Aorta (tissue), 5 donors: ENCODE results near the gene ARID4B. TPM values are rescaled to one million over a fixed set of nuclear protein-coding genes. Genes with fewer than 3 reads are reported as not detected.
A peak's percentile ranks its signal among the peaks of the same experiment; 100 is the strongest.
"Not testable (repeated sequence)": the region's sequence is repeated elsewhere in the genome, so short reads cannot be mapped to it uniquely, and the experiment has no call there.

Source experiments
- ATAC-seq: fragments of 200-7000 bp; cut with Tn5 transposase; one replicate; pipeline ENCODE4 v1.9.1; 2022; ENCODE audit warnings: moderate library complexity; ENCODE audit not compliant: low FRiP score
- DNase-seq, 2 donors: peaks; one replicate each; pipeline ENCODE4 v3.0.0-alpha.2; 2020
- H3K27ac ChIP-seq, 2 donors: one replicate each; pipeline ENCODE4 v1.5.1; 2013; ENCODE audit warnings: low read length in 2 of 2, mild to moderate bottlenecking in 2 of 2, moderate library complexity in 2 of 2, control low read depth in 1 of 2, inconsistent platforms in 1 of 2, low read depth in 1 of 2
- H3K27me3 ChIP-seq, 2 donors: one replicate each; pipeline ENCODE4 v1.6.1; 2013; ENCODE audit warnings: control low read depth in 1 of 2, low read length in 1 of 2, mild to moderate bottlenecking in 1 of 2, moderate library complexity in 1 of 2; ENCODE audit not compliant: insufficient read depth in 2 of 2, control insufficient read depth in 1 of 2
- H3K36me3 ChIP-seq, 2 donors: one replicate each; pipeline ENCODE4 v1.6.1; 2013; ENCODE audit warnings: control low read depth in 1 of 2, low read length in 1 of 2, mild to moderate bottlenecking in 1 of 2; ENCODE audit not compliant: insufficient read depth in 2 of 2, control insufficient read depth in 1 of 2
- H3K4me1 ChIP-seq, 2 donors: one replicate each; pipeline ENCODE4 v1.6.1; 2013; ENCODE audit warnings: low read length in 2 of 2, control low read depth in 1 of 2, mild to moderate bottlenecking in 1 of 2, moderate library complexity in 1 of 2; ENCODE audit not compliant: insufficient read depth in 2 of 2, control insufficient read depth in 1 of 2
- H3K4me3 ChIP-seq, 2 donors: one replicate each; pipeline ENCODE4 v1.5.1; 2013; ENCODE audit warnings: low read length in 2 of 2, control low read depth in 1 of 2, mild to moderate bottlenecking in 1 of 2
- H3K9me3 ChIP-seq: one replicate; pipeline ENCODE4 v1.6.1; 2013; ENCODE audit warnings: mild to moderate bottlenecking, low read length; ENCODE audit not compliant: control insufficient read depth
- WGBS, 2 donors: extraction: QIAGEN DNeasy Blood & Tissue Kit; methylation state at CpG; one replicate each; pipeline ENCODE4 v1.1.7; 2013; 5-methylcytosine and 5-hydroxymethylcytosine counted together
- intact Hi-C, 2 donors: fragments of 100-400 bp; cut with DNase I; formaldehyde crosslinking; loops; one replicate each; pipeline versions ENCODE4 v1.14.2 to v1.15.0; 2022
- polyA plus RNA-seq, 2 donors: library from polyadenylated mRNA; stranded (reverse); fragments of 200-250 nt; gene quantifications; one replicate each; pipeline ENCODE4 v1.2.3, GENCODE V29; 2013
- total RNA-seq, 2 donors: library from RNA; stranded (reverse); fragmentation: NEBNext Ultra II Directional; extraction: Animal tissue kit (Norgen Biotek cat#: 25700); gene quantifications; one replicate each; pipeline ENCODE4 v1.2.1, GENCODE V29; 2021
- donor health status: healthy with polysubstance abuse.
- donor health status: Bipolar disorder and iron deficiency.
- donor health status: DM: no; HTN: no; CAD: no.
- donor health status: DM: no; HTN: no; CAD: no.
- donor health status: DM: yes; HTN: yes; CAD: no.

Gene ARID4B
- total and polyA plus RNA-seq, 4 donors = 9.8 to 56.6 (median 37.2) TPM

GRCh38 chr1:235214962-235215361 is 113.0 kb downstream of the ARID4B start:
- H3K27ac ChIP-seq, intact Hi-C loops, DNase-seq, H3K4me1 ChIP-seq, ATAC-seq, H3K27me3 ChIP-seq, H3K9me3 ChIP-seq, H3K4me3 ChIP-seq, H3K36me3 ChIP-seq: not testable (repeated sequence)
- 96 to 98% methylated on average over 2 of the region's 2 CpGs for WGBS, 2 donors

- Histone ChIP-seq H3K9me3 (no peaks in the 10 kb centered on the region), H3K36me3 (peaks cover 3 to 4% of the 10 kb centered on the region in 2 donors), H3K4me3 (no peak overlapping the region), H3K27me3 (no peaks in the 10 kb centered on the region), H3K27ac (no peak overlapping the region), H3K4me1 (no peaks in the 10 kb centered on the region)
- intact Hi-C loops = no loop called here
- ATAC-seq (no peak), DNase-seq (no peak)
- 86 to 87% methylated on average over 6 of the region's 6 CpGs for WGBS, 2 donors
Measured at GRCh38 chr1:235213752-235214151, 114.2 kb downstream of the ARID4B start.

GRCh38 chr1:235211517-235211916 is 116.5 kb downstream of the ARID4B start:
- no peak for DNase-seq
- Histone ChIP-seq H3K27me3 (no peaks in the 10 kb centered on the region), H3K27ac (no peak overlapping the region), H3K4me3 (no peak overlapping the region), H3K36me3 (peaks cover 3 to 4% of the 10 kb centered on the region in 2 donors), H3K9me3 (no peaks in the 10 kb centered on the region), H3K4me1 (no peaks in the 10 kb centered on the region)
- 90 to 93% methylated on average over 3 of the region's 3 CpGs for WGBS, 2 donors
- no peak for ATAC-seq
- intact Hi-C loops = no loop called here

- Histone ChIP-seq H3K27ac (no peak overlapping the region), H3K27me3 (no peaks in the 10 kb centered on the region), H3K4me3 (no peak overlapping the region), H3K4me1 (no peaks in the 10 kb centered on the region), H3K9me3 (no peaks in the 10 kb centered on the region), H3K36me3 (peaks cover 3 to 4% of the 10 kb centered on the region in 2 donors)
- intact Hi-C loops = no loop called here
- DNase-seq (no peak), ATAC-seq (no peak)
- WGBS, 2 donors = 92 to 93% methylated on average over 2 of the region's 2 CpGs
Measured at GRCh38 chr1:235207209-235207565, 120.8 kb downstream of the ARID4B start.

- no peak for DNase-seq
- no peak for ATAC-seq
- intact Hi-C loops = no loop called here
- no peak overlapping the region for H3K27ac ChIP-seq
- no peaks in the 10 kb centered on the region for H3K27me3 ChIP-seq
- no peaks in the 10 kb centered on the region for H3K4me1 ChIP-seq
- peaks cover 0 to 4% of the 10 kb centered on the region in 2 donors for H3K36me3 ChIP-seq
- no peak overlapping the region for H3K4me3 ChIP-seq
- 90 to 91% methylated on average over 4 of the region's 4 CpGs for WGBS, 2 donors
- H3K9me3 ChIP-seq = no peaks in the 10 kb centered on the region
Measured at GRCh38 chr1:235206533-235207208, 121.3 kb downstream of the ARID4B start.

GRCh38 chr1:235205687-235206086 is 122.3 kb downstream of the ARID4B start:
- no peak overlapping the region for H3K27ac ChIP-seq
- 95 to 97% methylated on average over 3 of the region's 3 CpGs for WGBS, 2 donors
- H3K27me3 ChIP-seq = no peaks in the 10 kb centered on the region
- peaks cover 0 to 4% of the 10 kb centered on the region in 2 donors for H3K36me3 ChIP-seq
- no peak overlapping the region for H3K4me3 ChIP-seq
- intact Hi-C loops = no loop called here
- no peaks in the 10 kb centered on the region for H3K4me1 ChIP-seq
- H3K9me3 ChIP-seq = no peaks in the 10 kb centered on the region
- DNase-seq (no peak), ATAC-seq (no peak)

GRCh38 chr1:235203428-235203827 is 124.6 kb downstream of the ARID4B start:
- Histone ChIP-seq H3K27me3 (no peaks in the 10 kb centered on the region), H3K27ac (no peak overlapping the region), H3K9me3 (no peaks in the 10 kb centered on the region), H3K4me1 (no peaks in the 10 kb centered on the region), H3K36me3 (no peaks in the 10 kb centered on the region), H3K4me3 (no peak overlapping the region)
- DNase-seq (no peak), ATAC-seq (no peak)
- 75 to 93% methylated on average over 1 of the region's 1 CpG for WGBS, 2 donors
- intact Hi-C loops = no loop called here

GRCh38 chr1:235202447-235202846 is 125.5 kb downstream of the ARID4B start:
- H3K4me1 ChIP-seq, H3K36me3 ChIP-seq, DNase-seq, H3K4me3 ChIP-seq, H3K27ac ChIP-seq, ATAC-seq, H3K27me3 ChIP-seq, intact Hi-C loops, H3K9me3 ChIP-seq: not testable (repeated sequence)
- 93 to 96% methylated on average over 5 of the region's 5 CpGs for WGBS, 2 donors

- DNase-seq = no peak
- peak; percentile 60 for ATAC-seq
- Histone ChIP-seq H3K4me1 (no peaks in the 10 kb centered on the region), H3K27ac (no peak overlapping the region), H3K27me3 (no peaks in the 10 kb centered on the region), H3K36me3 (no peaks in the 10 kb centered on the region), H3K4me3 (no peak overlapping the region), H3K9me3 (no peaks in the 10 kb centered on the region)
- intact Hi-C loops = no loop called here
- 17 to 25% methylated on average over 6 of the region's 6 CpGs for WGBS, 2 donors
Measured at GRCh38 chr1:235199441-235199840, 128.5 kb downstream of the ARID4B start.
